Stimulated activated CD4-positive, alpha-beta T cell treated with anti-CD3 and anti-CD28 coated beads, Interleukin-1b, Interleukin-23, amount 100 ng/mL, for 4 hours (primary cell): ENCODE data around the gene SLC22A31.
"Not testable (repeated sequence)": the region's sequence is repeated elsewhere in the genome, so short reads cannot be mapped to it uniquely, and the experiment has no call there.

Source experiments
- DNase-seq, 2 donors: peaks; one replicate each; pipeline ENCODE4 v3.0.0-alpha.2; 2020; ENCODE audit warnings: low read depth in 2 of 2

The SLC22A31 gene

DNA sequence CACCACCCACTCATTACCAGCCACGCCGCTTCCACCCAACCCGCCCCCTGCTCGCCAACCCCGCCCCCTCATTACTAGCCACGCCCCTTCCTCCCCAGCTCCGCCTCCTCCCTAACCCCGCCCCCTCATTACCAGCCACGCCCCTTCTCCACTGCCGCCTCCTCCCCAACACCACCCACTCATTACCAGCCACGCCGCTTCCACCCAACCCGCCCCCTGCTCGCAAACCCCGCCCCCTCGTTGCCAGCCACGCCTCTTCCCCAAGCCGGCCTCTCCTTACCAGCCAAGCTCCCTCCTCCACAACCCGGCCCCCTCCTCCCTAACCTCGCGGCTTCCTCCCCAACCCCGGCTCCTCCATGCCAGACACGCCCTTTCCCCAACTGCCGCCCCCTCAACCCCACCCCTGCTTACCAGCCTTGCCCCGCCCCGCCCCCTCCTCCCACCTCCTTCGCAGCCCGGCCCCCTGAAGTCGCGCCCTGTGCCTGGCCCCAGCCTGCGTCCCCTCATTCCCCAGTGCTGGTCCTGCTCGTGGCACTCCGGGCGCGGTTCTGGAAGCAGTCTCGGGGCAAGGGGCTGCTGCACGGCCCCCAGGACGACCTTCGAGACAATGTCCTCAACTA, 7.3 kb downstream of the SLC22A31 start:
- DNase-seq = peak; percentile 53 to 87

DNA sequence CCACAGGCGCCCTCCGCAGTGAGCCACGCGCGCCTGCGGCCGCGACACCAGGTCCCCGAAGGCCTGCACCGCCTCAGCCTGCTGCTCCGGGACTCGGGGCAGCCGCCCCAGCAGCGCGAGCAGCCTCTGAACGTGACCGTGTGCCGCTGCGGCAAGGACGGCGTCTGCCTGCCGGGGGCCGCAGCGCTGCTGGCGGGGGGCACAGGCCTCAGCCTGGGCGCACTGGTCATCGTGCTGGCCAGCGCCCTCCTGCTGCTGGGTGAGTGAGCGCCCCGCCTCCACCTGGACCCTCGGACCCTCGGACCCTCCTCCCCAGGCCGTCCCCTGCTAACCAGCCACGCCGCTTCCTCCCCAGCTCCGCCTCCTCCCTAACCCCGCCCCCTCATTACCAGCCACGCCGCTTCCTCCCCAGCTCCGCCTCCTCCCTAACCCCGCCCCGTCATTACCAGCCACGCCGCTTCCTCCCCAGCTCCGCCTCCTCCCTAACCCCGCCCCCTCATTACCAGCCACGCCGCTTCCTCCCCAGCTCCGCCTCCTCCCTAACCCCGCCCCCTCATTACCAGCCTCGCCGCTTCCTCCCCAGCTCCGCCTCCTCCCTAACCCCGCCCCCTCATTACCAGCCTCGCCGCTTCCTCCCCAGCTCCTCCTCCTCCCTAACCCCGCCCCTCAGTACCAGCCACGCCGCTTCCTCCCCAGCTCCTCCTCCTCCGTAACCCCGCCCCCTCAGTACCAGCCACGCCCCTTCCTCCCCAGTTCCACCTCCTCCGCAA, 8.0 kb downstream of the SLC22A31 start:
- peak; percentile 37 to 58 for DNase-seq

DNA sequence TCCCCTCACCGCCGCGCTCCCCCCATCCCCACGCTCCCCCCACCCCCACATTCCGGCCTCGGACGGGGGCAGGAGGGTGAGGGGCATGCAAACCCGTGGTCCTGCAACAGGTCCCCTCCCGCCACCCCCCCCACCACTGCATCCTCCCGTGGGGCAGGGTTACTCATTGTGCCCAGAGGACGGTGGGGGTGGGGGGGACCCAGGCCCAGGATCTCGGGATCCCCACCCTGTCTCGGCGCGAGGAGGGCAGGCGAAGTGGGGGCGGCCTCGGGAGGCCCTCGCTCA, 8.5 kb downstream of the SLC22A31 start:
- no peak for DNase-seq

DNA sequence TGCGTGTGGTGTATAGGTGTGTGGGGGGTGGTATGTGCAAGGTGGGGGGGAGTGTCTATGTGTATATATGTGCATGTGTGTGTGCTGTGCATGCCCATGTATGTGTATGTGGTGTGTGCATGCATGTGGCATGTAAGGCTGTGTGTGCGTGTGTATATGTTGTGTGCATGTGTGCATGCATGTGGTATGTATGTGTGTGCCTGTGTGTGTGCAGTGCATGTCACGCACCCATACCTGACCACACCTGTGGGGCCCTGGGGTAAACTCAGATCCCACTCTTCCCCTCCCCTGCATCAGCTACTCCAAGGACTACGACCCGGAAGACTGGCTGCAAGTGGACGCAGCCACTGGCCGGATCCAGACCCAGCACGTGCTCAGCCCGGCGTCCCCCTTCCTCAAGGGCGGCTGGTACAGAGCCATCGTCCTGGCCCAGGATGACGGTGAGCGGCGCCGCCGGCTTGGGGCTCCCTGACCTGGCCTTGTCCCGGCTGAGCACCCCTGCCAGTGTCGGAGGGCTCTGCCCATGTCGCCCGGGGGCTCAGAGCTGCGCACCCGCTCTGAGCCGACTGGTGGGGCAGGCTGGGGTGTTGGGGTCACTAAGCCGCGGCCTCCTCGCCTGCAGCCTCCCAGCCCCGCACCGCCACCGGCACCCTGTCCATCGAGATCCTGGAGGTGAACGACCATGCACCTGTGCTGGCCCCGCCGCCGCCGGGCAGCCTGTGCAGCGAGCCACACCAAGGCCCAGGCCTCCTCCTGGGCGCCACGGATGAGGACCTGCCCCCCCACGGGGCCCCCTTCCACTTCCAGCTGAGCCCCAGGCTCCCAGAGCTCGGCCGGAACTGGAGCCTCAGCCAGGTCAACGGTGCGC, 9.1 kb downstream of the SLC22A31 start:
- no peak for DNase-seq

DNA sequence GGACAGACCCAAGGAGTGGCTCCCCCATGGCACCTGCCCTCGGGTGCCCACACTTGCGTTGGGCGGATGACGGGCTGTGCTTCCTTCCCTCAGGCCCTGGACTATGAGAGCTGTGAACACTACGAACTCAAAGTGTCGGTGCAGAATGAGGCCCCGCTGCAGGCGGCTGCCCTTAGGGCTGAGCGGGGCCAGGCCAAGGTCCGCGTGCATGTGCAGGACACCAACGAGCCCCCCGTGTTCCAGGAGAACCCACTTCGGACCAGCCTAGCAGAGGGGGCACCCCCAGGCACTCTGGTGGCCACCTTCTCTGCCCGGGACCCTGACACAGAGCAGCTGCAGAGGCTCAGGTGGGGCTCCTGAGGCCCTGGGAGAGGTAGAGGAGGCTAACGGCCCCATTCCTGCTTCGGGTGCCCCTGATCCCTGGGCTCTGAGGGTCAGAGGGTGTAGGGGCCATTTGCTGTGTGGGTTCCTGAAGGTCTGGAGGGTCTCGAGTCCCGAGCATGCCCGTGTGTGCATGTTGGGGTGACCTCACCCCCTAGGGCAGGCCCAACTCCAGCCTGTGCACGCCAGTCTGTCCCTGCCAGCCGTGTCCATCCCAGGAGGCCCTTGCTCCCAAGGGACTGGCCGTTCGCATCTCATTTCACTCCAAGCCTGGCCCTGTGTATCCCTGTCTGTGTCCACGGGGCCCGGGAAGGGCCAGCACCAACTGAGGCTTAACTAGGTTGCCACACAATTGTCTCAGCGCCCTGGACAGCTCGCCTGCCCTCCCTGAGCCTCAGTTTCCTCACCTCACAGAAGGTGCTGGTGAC, 10.0 kb downstream of the SLC22A31 start:
- DNase-seq = no peak

DNA sequence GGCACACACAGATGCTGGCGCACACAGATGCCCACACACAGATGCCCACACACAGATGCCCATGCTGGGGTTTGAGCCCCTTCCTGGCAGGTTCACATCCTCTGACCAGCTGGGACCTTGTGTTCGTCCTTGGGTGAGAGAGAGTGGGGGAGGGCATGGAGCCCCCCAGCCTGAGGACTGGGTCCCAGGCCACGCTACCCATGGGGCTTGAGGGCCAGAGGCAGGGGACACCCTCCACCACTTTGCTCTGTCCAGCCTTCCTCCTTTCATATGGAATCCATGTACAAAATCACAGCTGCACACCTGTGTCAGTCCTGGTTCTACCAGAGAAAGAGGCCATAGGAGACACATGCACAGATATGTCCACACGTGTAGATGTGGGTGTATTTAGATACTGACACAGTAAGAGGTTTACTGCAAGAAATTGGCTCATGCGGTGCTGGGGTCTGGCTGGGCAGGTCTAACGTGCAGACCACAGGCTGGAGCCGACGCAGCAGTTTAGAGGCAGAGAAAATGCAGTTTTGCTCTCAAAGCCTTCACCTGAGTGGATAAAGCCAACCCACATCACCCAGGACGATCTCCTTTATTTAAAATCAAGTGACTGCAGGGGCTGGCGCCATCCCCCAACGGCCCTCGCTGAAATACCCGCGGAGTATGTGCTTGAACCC, 10.8 kb downstream of the SLC22A31 start:
- DNase-seq = no peak

DNA sequence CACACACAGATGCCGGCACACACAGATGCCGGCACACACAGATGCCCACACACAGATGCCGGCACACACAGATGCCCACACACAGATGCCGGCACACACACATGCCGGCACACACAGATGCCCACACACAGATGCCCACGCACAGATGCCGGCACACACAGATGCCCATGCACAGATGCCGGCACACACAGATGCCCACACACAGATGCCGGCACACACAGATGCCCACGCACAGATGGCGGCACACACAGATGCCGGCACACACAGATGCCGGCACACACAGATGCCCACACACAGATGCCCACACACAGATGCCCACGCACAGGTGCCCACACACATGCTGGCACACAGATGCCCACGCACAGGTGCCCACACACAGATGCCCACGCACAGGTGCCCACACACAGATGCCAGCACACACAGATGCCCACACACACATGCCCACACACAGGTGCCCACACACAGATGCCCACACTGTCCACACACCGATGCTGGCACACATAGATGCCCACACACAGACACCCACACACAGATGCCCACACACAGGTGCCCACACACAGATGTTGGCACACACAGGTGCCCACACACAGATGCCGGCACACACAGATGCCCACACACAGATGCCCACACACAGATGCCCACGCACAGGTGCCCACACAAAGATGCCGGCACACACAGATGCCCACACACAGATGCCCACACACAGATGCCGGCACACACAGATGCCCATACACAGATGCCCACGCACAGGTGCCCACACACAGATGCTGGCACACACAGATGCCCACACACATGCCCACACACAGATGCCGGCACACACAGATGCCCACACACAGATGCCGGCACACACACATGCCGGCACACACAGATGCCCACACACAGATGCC, 11.6 kb downstream of the SLC22A31 start:
- not testable (repeated sequence) for DNase-seq

DNA sequence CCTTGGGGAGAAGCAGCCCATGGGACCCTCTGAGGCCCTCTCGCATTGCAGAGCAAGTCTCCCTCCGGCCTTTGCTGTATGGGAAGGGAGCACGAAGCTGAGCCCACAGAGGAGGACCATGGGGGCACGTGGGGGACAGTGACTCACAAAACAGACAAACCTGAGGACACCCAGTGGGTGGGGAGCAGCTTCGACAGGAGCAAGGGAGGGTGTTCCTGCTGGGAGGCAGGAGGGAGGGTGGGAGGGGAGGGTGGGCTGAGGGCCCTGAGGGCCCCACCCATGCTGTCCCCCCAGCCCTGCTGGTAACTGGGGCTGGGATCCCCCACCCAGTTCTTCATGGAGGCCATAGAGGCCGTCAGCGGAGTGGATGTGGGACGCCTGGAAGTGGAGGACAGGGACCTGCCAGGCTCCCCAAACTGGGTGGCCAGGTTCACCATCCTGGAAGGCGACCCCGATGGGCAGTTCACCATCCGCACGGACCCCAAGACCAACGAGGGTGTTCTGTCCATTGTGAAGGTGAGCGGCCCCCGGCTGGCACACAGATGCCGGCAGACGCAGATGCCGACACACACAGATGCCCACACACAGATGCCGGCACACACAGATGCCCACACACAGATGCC, 12.5 kb downstream of the SLC22A31 start:
- no peak for DNase-seq

DNA sequence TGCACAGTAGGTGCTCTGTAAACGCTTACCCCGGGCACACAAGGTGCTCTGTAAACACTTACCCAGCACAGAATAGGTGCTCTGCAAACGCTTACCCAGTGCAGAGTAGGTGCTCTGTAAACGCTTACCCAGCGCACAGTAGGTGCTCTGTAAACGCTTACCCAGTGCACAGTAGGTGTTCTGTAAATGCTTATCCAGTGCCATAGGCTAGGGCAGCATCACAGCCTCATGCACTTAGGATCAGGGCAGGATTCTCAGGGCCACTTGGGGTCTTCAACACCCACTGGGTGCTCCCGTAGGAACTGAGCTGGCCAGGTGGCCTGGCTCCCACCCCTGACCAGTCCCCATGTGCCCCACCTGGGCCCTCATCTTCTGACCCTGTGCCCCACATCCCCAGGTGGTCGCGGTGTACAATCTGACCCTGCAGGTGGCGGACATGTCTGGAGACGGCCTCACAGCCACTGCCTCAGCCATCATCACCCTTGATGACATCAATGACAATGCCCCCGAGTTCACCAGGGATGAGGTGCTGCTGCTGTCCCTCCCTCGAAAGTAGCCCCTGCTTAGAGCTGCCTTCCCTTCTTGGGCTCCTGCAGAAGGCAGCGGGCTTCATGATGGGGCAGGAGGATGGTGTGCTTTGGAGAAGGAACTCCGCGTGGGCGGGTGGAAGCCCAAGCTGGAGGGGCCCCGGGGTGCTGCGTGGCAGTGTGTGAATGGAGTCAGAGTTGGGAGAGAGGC, 13.1 kb downstream of the SLC22A31 start:
- no peak for DNase-seq

DNA sequence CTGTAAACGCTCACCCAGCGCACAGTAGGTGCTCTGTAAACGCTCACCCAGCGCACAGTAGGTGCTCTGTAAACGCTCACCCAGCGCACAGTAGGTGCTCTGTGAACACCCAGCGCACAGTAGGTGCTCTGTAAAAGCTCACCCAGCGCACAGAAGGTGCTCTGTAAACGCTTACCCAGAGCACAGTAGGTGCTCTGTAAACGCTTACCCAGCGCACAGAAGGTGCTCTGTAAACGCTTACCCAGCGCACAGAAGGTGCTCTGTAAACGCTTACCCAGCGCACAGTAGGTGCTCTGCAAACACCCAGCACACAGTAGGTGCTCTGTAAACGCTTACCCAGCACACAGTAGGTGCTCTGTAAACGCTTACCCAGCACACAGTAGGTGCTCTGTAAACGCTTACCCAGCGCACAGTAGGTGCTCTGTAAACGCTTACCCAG, 13.7 kb downstream of the SLC22A31 start:
- DNase-seq = not testable (repeated sequence)

DNA sequence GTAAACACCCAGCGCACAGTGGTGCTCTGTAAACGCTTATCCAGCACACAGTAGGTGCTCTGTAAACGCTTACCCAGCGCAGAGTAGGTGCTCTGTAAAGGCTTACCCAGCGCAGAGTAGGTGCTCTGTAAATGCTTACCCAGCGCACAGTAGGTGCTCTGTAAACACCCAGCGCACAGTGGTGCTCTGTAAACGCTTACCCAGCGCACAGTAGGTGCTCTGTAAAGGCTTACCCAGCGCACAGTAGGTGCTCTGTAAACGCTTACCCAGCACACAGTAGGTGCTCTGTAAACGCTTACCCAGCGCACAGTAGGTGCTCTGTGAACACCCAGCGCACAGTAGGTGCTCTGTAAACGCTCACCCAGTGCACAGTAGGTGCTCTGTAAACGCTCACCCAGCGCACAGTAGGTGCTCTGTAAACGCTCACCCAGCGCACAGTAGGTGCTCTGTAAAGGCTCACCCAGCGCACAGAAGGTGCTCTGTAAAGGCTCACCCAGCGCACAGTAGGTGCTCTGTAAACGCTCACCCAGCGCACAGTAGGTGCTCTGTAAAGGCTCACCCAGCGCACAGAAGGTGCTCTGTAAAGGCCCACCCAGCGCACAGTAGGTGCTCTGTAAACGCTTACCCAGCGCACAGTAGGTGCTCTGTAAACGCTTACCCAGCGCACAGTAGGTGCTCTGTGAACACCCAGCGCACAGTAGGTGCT, 14.3 kb downstream of the SLC22A31 start:
- not testable (repeated sequence) for DNase-seq

DNA sequence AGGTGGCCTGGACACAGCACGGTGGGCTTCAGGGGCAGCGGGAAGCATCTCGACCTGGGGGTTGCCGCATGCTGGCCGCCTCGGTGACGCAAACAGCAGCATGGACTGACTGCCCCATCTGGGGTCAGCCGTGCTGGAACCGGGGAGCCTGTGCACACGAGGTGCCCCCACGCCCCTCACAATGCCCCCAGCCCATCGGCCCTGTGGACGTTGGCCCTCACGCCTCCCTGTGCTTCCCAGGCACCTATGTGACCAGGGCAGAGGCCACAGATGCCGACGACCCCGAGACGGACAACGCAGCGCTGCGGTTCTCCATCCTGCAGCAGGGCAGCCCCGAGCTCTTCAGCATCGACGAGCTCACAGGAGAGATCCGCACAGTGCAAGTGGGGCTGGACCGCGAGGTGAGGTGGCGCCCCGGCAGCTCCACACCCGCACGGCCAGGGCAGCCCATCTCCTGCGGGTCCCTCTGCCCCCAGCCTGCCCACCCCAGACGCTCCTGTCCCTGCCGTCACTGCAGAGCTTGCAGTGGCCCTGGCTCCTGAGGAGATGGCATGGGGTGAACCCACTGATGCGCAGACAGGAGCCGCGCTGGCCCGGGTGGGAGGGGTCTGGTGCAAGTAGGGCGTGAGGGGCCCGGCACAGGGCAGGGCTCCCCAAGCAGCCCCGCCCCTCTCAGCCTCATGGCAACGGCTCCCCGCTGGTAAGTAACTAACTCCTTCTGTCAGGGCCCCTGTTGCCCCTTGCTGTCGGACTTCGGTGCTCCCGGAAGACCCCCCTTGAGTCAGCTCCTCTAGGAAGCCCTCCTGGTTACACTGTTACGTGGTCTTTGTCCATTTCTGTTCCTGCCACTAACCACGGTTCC, 15.2 kb downstream of the SLC22A31 start:
- DNase-seq = no peak

DNA sequence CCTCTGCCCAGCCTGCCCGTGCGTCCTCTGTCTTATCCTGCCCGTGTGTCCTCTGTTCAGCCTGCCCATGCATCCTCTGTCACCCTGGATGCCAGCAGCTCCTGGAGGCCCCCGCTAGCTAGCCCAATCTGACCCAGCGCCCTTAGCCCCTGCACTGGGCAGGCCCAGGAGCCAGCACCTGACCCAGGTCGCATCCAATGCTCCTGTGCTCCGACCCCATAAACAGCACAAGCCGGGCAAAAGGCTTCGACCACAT, 15.7 kb downstream of the SLC22A31 start:
- no peak for DNase-seq

DNA sequence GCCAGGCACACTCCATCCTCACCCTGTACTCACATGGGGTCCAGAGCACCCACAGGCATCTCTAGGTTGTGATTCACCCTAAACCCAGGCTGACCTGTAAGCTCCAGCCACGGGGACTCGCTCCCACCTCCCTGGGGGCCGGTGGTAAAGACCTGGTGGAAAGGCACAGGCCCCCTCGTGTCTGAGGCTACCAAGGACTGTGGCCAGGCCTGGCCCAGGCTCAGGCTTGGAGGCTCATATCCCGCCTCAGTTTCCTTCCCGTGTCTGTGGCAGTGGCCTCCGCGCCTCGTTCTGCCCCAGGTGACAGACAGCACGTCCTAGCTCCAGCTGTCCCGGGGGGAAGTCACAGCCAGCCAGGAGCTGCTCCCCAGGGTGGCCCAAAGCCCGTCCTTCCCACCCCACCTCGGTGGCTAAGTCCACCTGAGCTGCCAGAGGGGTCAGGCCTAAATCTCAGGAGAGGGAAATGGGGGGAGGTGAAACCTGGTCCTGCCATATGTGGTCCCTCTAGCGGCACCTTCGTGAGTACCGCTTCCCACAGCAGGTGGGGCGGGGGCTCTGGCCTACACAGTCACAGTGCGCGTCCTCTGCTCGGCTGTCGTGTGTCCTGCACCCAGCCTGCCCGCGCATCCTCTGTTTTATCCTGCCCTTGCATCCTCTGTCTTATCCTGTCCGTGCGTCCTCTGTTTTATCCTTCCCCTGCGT, 16.2 kb downstream of the SLC22A31 start:
- no peak for DNase-seq

DNA sequence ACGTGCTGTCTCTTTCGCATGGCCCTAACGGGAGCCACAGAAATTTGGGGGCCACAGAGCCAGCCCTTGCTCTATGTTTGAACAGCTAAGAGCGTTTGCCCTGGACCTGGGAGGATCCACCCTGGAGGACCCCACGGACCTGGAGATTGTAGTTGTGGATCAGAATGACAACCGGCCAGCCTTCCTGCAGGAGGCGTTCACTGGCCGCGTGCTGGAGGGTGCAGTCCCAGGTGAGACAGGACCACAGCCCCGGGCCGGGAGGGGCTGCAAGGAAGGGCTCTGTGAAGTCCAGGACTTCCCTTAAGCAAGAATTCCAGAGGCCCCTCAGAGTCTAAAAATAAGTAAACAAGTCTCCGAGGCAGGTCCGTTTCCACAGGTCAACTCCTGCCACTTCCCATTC, 16.9 kb downstream of the SLC22A31 start:
- DNase-seq = no peak

DNA sequence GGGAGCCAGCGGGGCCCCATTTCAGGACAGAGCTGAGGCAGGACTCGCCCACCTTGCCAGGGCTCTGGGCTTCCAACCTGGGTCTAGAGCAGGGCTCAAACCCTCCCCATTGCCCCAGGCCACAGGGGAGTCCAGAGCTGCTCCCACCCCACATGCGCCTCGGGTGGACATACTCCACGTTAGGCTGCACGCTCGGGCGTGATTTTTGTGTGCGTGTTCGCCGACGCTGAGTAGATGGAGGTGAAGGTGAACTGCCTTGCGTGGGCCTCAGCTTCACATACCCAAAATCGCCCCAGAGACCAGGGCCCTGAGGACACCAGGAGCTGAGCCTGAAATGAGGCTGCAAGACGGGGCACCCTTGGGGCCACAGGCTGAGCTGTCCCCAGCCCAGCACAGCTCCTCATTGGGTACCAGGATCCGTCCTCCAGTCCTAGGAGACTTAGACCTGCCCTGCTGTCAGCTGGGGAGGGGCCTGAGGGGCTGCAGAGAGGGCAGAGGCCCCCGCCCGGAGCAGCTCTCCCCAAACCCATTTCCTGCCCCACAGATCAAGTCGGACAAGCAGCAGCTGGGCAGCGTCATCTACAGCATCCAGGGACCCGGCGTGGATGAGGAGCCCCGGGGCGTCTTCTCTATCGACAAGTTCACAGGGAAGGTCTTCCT, 20.6 kb downstream of the SLC22A31 start:
- no peak for DNase-seq

DNA sequence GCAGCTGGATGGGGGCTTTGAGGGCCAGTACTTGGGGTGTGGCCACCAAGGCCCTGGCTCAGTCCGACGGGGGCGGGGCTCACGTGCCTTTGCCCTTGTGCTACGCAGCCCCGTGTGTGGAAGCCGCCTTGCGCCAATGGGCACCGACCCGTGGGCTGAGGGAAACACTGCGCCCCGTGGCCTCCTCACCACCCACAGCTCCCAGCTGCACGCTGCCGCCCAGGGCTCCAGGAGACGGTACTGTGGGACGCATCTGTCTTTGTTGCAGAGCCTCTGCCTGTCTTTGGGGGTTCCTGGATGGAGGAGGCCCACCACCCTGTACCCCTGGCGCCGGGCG, 21.2 kb downstream of the SLC22A31 start:
- DNase-seq = no peak
